Erythroblast (primary cell): ENCODE data around the gene GNG10.

Experiments
- GATA1 ChIP-seq: IDR thresholded peaks from 2 replicates; pipeline ENCODE4 v1.6.1; 2011; ENCODE audit warnings: low read depth, mild to moderate bottlenecking, control low read depth, low read length, moderate library complexity
- POLR2A ChIP-seq: IDR thresholded peaks from 2 replicates; pipeline ENCODE4 v1.6.1; 2011; ENCODE audit warnings: mild to moderate bottlenecking, low read length

DNA sequence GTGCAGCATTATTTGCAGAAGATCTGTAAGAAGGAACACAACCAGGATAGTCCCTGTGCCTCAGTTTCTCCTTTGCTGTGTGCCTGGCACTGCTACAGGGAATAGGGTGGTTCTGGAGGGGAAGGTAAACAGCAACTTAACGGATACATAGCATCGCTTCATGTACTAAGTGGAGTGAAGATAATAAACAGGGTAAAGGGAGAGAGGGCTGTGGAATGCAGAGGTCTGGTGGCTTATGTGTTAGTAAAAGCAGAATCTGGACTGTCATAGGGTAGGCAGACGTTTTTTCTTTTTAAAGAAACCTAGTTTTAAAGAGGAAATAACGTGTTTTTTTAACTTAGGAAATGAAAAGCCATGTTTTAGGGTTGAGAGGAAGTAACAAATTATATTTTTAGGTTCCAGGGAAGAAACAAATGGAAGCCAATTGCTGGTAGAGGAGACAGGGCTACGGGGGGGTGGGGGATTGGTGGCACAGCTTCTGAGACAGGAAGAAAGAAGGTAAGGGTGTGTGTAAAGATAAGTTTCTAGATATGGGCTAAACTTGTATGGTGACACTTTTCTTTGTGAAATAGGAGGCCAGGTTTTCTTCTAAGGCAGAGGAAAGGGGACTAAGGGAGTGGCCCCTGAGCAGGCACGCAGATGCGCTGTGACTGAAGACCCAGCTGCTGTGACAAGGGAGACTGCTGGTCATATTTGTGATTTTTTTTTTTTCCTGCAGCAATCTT, 1.3 kb downstream of the GNG10 start:
- TF ChIP-seq POLR2A (no peak), GATA1 (no peak)
